ENCODE measurements around the gene MAP3K1. TPM values are rescaled to one million over a fixed set of nuclear protein-coding genes. Genes with fewer than 3 reads are reported as not detected.

Gene MAP3K1
- total and polyA plus RNA-seq, 2 experiments from 2014 or later: 11.2 to 24.0 TPM

DNA sequence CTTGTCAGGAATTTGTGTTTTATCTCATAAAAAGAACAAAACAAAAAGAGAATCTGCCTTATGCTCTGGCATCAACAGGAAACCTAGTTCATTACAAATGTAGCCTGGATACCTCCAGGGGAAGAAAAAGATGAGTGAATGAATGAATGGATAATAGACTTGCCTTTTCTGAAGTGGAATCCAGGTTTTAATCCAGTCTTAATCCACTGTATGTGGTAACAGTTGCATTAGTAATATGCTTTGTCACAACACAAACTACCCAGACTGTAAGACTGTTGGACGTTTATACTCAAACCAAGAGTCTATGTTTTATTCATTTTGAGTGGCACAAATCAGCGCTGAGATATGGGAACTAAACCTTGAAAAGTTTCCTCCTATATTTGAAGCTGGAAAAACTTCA is 32.1 kb upstream of the MAP3K1 start:
- TF ChIP-seq, protein P1, sequence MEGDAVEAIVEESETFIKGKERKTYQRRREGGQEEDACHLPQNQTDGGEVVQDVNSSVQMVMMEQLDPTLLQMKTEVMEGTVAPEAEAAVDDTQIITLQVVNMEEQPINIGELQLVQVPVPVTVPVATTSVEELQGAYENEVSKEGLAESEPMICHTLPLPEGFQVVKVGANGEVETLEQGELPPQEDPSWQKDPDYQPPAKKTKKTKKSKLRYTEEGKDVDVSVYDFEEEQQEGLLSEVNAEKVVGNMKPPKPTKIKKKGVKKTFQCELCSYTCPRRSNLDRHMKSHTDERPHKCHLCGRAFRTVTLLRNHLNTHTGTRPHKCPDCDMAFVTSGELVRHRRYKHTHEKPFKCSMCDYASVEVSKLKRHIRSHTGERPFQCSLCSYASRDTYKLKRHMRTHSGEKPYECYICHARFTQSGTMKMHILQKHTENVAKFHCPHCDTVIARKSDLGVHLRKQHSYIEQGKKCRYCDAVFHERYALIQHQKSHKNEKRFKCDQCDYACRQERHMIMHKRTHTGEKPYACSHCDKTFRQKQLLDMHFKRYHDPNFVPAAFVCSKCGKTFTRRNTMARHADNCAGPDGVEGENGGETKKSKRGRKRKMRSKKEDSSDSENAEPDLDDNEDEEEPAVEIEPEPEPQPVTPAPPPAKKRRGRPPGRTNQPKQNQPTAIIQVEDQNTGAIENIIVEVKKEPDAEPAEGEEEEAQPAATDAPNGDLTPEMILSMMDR (IDR thresholded peaks at IDR 0.05; ENCODE audit: low read depth, low read length): no peak
- no peaks in the 10 kb centered on the region for H3K9me3 ChIP-seq (ENCODE audit: low read depth)

DNA sequence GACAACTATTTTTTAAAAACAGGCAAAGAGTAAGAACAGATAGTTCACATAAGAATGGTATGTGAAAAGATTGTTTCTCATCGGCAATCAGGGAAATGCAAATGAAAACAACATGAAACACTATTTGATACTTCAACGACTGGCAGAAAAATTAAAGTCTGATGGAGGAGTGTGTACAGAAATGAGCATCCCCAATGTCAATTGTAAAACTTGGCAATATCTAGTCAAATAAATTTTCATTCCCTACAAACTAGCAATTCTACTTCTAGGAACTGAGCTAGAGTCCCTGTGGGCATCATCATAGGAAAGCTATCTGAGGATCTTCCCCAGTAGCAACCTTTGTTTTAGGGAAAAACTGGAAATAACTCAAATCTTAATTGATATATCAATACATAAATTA is 29.0 kb upstream of the MAP3K1 start:
- no peaks in the 10 kb centered on the region for H3K4me1 ChIP-seq (ENCODE audit: low read depth)

More for the DNA sequence above, 32.1 kb upstream of the MAP3K1 start:
- no peaks in the 10 kb centered on the region for H3K4me1 ChIP-seq (ENCODE audit: low read depth)
- no peaks in the 10 kb centered on the region for H3K36me3 ChIP-seq
- no peak for DNase-seq (ENCODE audit: low read depth in 1 of 2, low spot score in 1 of 2)
- H3K27ac ChIP-seq: no peak overlapping the region
- H3K27me3 ChIP-seq: no peaks in the 10 kb centered on the region
- H3K4me3 ChIP-seq: no peak overlapping the region

DNA sequence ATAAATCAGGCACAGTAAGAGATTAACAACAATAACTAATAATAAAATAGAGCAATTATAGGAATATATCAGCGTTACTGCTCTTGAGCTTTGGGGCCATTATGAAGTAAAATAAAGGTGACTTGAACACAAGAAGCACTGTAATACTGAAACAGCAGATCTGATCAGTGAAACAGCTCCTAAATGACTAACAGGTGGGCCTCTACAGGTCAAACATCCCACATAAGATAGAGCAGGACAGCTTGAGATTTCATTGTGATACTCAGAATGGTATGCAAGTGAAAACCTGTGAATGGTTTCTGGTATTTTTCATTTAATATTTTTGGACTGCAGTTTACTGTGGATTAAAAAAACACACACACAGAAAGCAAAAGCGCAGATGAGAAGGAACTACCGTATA is 24.0 kb upstream of the MAP3K1 start:
- no peak for DNase-seq (ENCODE audit: low read depth in 1 of 2, low spot score in 1 of 2)
- no peaks in the 10 kb centered on the region for H3K4me1 ChIP-seq (ENCODE audit: low read depth)
- H3K9me3 ChIP-seq (ENCODE audit: low read depth): no peaks in the 10 kb centered on the region
- no peaks in the 10 kb centered on the region for H3K36me3 ChIP-seq
- no peak overlapping the region for H3K27ac ChIP-seq
- H3K27me3 ChIP-seq: no peaks in the 10 kb centered on the region
- no peak overlapping the region for H3K4me3 ChIP-seq
- TF ChIP-seq, protein P1 (IDR thresholded peaks at IDR 0.05; ENCODE audit: low read depth, low read length): no peak

More for the DNA sequence above, 29.0 kb upstream of the MAP3K1 start:
- H3K4me3 ChIP-seq: no peak overlapping the region
- TF ChIP-seq, protein P1 (IDR thresholded peaks at IDR 0.05; ENCODE audit: low read depth, low read length): no peak
- no peaks in the 10 kb centered on the region for H3K9me3 ChIP-seq (ENCODE audit: low read depth)
- no peaks in the 10 kb centered on the region for H3K27me3 ChIP-seq
- DNase-seq (ENCODE audit: low read depth in 1 of 2, low spot score in 1 of 2): no peak
- H3K27ac ChIP-seq: no peak overlapping the region
- no peaks in the 10 kb centered on the region for H3K36me3 ChIP-seq

DNA sequence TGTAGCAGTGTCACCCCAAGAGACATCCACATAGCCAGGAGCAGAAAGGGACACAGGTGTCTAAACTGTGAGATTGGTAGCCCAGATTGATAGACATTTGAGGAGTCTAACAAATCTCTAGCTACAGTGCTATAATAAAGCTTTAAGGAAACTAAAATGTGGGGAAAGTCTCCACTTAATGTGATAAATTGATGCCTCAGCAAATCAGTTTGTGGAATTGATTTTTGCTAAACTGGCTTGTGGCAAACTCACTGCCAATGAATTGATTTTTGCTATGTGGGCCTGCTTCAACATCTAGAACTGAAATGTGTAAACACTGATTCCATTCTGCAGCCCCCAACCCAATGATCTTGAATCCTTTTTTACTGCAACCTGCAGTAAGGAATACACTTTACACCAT is 16.8 kb upstream of the MAP3K1 start:
- Histone ChIP-seq H3K4me1 (ENCODE audit: low read depth) (peaks cover 4% of the 10 kb centered on the region), H3K27me3 (no peaks in the 10 kb centered on the region), H3K4me3 (no peak overlapping the region), H3K9me3 (ENCODE audit: low read depth) (no peaks in the 10 kb centered on the region), H3K36me3 (no peaks in the 10 kb centered on the region), H3K27ac (no peak overlapping the region)
- no peak for DNase-seq (ENCODE audit: low read depth in 1 of 2, low spot score in 1 of 2)
- TF ChIP-seq, protein P1 (IDR thresholded peaks at IDR 0.05; ENCODE audit: low read depth, low read length): no peak

DNA sequence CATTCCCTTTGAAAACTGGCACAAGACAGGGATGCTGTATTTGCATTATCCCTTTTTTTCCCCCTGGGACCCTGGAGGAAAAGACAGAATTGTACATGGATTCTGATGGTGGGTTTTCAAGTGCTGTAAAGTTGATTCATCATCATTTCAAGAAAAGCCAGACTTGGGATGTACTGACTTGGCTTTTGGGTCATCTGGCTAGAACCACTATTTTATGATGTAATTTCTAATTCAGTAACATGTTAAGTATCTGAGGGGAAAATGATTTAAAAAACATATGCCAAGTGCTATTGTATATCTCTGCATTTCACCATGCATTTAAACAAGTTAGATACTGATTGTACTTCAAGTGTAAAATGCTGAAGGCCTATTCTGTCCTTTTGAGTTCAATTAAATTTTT is 15.2 kb upstream of the MAP3K1 start:
- peaks cover 4% of the 10 kb centered on the region for H3K4me1 ChIP-seq (ENCODE audit: low read depth)
- H3K27me3 ChIP-seq: no peaks in the 10 kb centered on the region
- TF ChIP-seq, protein P1 (IDR thresholded peaks at IDR 0.05; ENCODE audit: low read depth, low read length): no peak
- no peak for DNase-seq (ENCODE audit: low read depth in 1 of 2, low spot score in 1 of 2)
- H3K36me3 ChIP-seq: no peaks in the 10 kb centered on the region
- H3K27ac ChIP-seq: no peak overlapping the region
- no peak overlapping the region for H3K4me3 ChIP-seq
- H3K9me3 ChIP-seq (ENCODE audit: low read depth): no peaks in the 10 kb centered on the region

DNA sequence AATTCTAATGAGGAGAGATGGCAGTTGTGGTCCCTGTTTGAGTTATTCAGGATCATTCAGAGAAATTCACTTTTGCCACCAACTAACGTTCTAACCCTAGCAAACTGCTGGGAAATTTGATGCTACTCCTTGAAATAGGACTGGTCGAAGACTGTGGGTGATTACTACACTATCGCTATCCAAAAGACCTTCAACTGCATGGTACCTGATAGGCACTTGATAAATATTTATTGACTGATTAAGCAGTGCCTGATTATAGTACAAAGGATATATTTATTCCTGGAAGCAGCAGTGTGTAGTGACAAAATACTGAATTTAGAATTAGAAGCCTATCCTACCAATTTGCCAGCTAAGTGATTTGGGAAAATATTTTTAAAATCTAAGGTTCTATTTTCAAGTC is 14.1 kb upstream of the MAP3K1 start:
- Histone ChIP-seq H3K27me3 (no peaks in the 10 kb centered on the region), H3K4me1 (ENCODE audit: low read depth) (peaks cover 4% of the 10 kb centered on the region), H3K9me3 (ENCODE audit: low read depth) (no peaks in the 10 kb centered on the region), H3K36me3 (no peaks in the 10 kb centered on the region), H3K4me3 (no peak overlapping the region), H3K27ac (no peak overlapping the region)
- no peak for DNase-seq (ENCODE audit: low read depth in 1 of 2, low spot score in 1 of 2)
- TF ChIP-seq, protein P1 (IDR thresholded peaks at IDR 0.05; ENCODE audit: low read depth, low read length): no peak
